ENCODE data around the gene LIPG. TPM values are rescaled to one million over a fixed set of nuclear protein-coding genes. Genes with fewer than 3 reads are reported as not detected.
"Not testable (repeated sequence)": the region's sequence is repeated elsewhere in the genome, so short reads cannot be mapped to it uniquely, and the experiment has no call there.

The LIPG gene
- total RNA-seq, 2 experiments from 2014 or later = not detected

- no peak overlapping the region for H3K27ac Mint-ChIP-seq
- CTCF ChIA-PET = interaction anchor here (0.9 to 1.4 kb wide), 3 partner anchors 11 to 292 kb away, joined by 3 to 6 read pairs (median 4); no protein-coding TSS in a partner anchor
Measured at GRCh38 chr18:49569724-49570123, 7.9 kb downstream of the LIPG start.

GRCh38 chr18:49570836-49571235 is 9.0 kb downstream of the LIPG start:
- no peak for DNase-seq
- Mint-ChIP-seq H3K4me1 (no peaks in the 10 kb centered on the region), H3K9me3 (no peaks in the 10 kb centered on the region), H3K36me3 (ENCODE audit: low read depth) (no peaks in the 10 kb centered on the region), H3K4me3 (no peak overlapping the region), H3K27ac (no peak overlapping the region), H3K27me3 (peaks cover 4% of the 10 kb centered on the region)
- ChIA-PET CTCF (interaction anchor here (0.9 to 1.4 kb wide), 2 partner anchors 12 to 13 kb away, joined by 4 to 6 read pairs; no protein-coding TSS in a partner anchor), POLR2A (no interaction called here)

More at GRCh38 chr18:49569724-49570123, 7.9 kb downstream of the LIPG start:
- no peak overlapping the region for H3K4me3 Mint-ChIP-seq
- no peaks in the 10 kb centered on the region for H3K36me3 Mint-ChIP-seq (ENCODE audit: low read depth)
- peaks cover 12% of the 10 kb centered on the region for H3K27me3 Mint-ChIP-seq
- no peaks in the 10 kb centered on the region for H3K4me1 Mint-ChIP-seq
- POLR2A ChIA-PET = no interaction called here
- no peaks in the 10 kb centered on the region for H3K9me3 Mint-ChIP-seq
- DNase-seq = no peak

GRCh38 chr18:49572611-49573345 is 10.9 kb downstream of the LIPG start:
- Mint-ChIP-seq H3K27ac (no peak overlapping the region), H3K4me3 (no peak overlapping the region), H3K27me3 (no peaks in the 10 kb centered on the region), H3K36me3 (ENCODE audit: low read depth) (no peaks in the 10 kb centered on the region), H3K9me3 (no peaks in the 10 kb centered on the region), H3K4me1 (no peaks in the 10 kb centered on the region)
- ChIA-PET CTCF (no interaction called here), POLR2A (no interaction called here)
- DNase-seq = no peak

GRCh38 chr18:49573835-49574234 is 12.0 kb downstream of the LIPG start:
- Mint-ChIP-seq H3K27ac (no peak overlapping the region), H3K9me3 (no peaks in the 10 kb centered on the region), H3K4me1 (no peaks in the 10 kb centered on the region), H3K36me3 (ENCODE audit: low read depth) (no peaks in the 10 kb centered on the region), H3K4me3 (no peak overlapping the region), H3K27me3 (no peaks in the 10 kb centered on the region)
- ChIA-PET CTCF (no interaction called here), POLR2A (no interaction called here)
- DNase-seq = no peak

GRCh38 chr18:49579041-49579440 is 17.2 kb downstream of the LIPG start:
- H3K36me3 Mint-ChIP-seq (ENCODE audit: low read depth); CTCF ChIA-PET; DNase-seq; H3K27ac Mint-ChIP-seq; H3K4me1 Mint-ChIP-seq; H3K4me3 Mint-ChIP-seq; H3K9me3 Mint-ChIP-seq; POLR2A ChIA-PET: not testable (repeated sequence)
- H3K27me3 Mint-ChIP-seq = peaks cover 10% of the 10 kb centered on the region

- CTCF ChIA-PET; H3K9me3 Mint-ChIP-seq; H3K36me3 Mint-ChIP-seq (ENCODE audit: low read depth); POLR2A ChIA-PET; DNase-seq; H3K27ac Mint-ChIP-seq; H3K4me3 Mint-ChIP-seq; H3K4me1 Mint-ChIP-seq: not testable (repeated sequence)
- peaks cover 10% of the 10 kb centered on the region for H3K27me3 Mint-ChIP-seq
Measured at GRCh38 chr18:49579583-49579982, 17.7 kb downstream of the LIPG start.

- ChIA-PET POLR2A (no interaction called here), CTCF (no interaction called here)
- H3K27me3 Mint-ChIP-seq = peaks cover 10% of the 10 kb centered on the region
- DNase-seq = no peak
- no peak overlapping the region for H3K4me3 Mint-ChIP-seq
- no peaks in the 10 kb centered on the region for H3K9me3 Mint-ChIP-seq
- H3K4me1 Mint-ChIP-seq = no peaks in the 10 kb centered on the region
- H3K27ac Mint-ChIP-seq = no peak overlapping the region
- H3K36me3 Mint-ChIP-seq (ENCODE audit: low read depth) = no peaks in the 10 kb centered on the region
Measured at GRCh38 chr18:49580279-49580678, 18.4 kb downstream of the LIPG start.

- POLR2A ChIA-PET = no interaction called here
- Mint-ChIP-seq H3K27me3 (peaks cover 10% of the 10 kb centered on the region), H3K27ac (no peak overlapping the region), H3K4me1 (no peaks in the 10 kb centered on the region), H3K36me3 (ENCODE audit: low read depth) (no peaks in the 10 kb centered on the region), H3K4me3 (no peak overlapping the region), H3K9me3 (no peaks in the 10 kb centered on the region)
- DNase-seq = no peak
- CTCF ChIA-PET = no interaction called here
Measured at GRCh38 chr18:49581371-49581770, 19.5 kb downstream of the LIPG start.

- Mint-ChIP-seq H3K27me3 (peaks cover 12% of the 10 kb centered on the region), H3K27ac (no peak overlapping the region), H3K36me3 (ENCODE audit: low read depth) (no peaks in the 10 kb centered on the region), H3K4me1 (no peaks in the 10 kb centered on the region), H3K4me3 (no peak overlapping the region), H3K9me3 (no peaks in the 10 kb centered on the region)
- CTCF ChIA-PET = no interaction called here
- DNase-seq = no peak
- POLR2A ChIA-PET = no interaction called here
Measured at GRCh38 chr18:49582579-49582978, 20.7 kb downstream of the LIPG start.

- Mint-ChIP-seq H3K27me3 (peaks cover 13% of the 10 kb centered on the region), H3K27ac (no peak overlapping the region), H3K9me3 (no peaks in the 10 kb centered on the region), H3K36me3 (ENCODE audit: low read depth) (no peaks in the 10 kb centered on the region), H3K4me1 (no peaks in the 10 kb centered on the region), H3K4me3 (no peak overlapping the region)
- ChIA-PET POLR2A (no interaction called here), CTCF (no interaction called here)
- no peak for DNase-seq
Measured at GRCh38 chr18:49584394-49584793, 22.5 kb downstream of the LIPG start.

GRCh38 chr18:49584951-49585350 is 23.1 kb downstream of the LIPG start:
- H3K36me3 Mint-ChIP-seq (ENCODE audit: low read depth); H3K4me1 Mint-ChIP-seq; CTCF ChIA-PET; H3K9me3 Mint-ChIP-seq; H3K4me3 Mint-ChIP-seq; POLR2A ChIA-PET; DNase-seq; H3K27ac Mint-ChIP-seq: not testable (repeated sequence)
- H3K27me3 Mint-ChIP-seq = peaks cover 13% of the 10 kb centered on the region

GRCh38 chr18:49585781-49586663 is 24.2 kb downstream of the LIPG start:
- ChIA-PET CTCF (no interaction called here), POLR2A (no interaction called here)
- no peak for DNase-seq
- H3K27me3 Mint-ChIP-seq = peaks cover 12% of the 10 kb centered on the region
- no peaks in the 10 kb centered on the region for H3K36me3 Mint-ChIP-seq (ENCODE audit: low read depth)
- no peak overlapping the region for H3K4me3 Mint-ChIP-seq
- H3K9me3 Mint-ChIP-seq = no peaks in the 10 kb centered on the region
- no peaks in the 10 kb centered on the region for H3K4me1 Mint-ChIP-seq
- H3K27ac Mint-ChIP-seq = no peak overlapping the region

GRCh38 chr18:49588171-49588570 is 26.3 kb downstream of the LIPG start:
- no peak overlapping the region for H3K4me3 Mint-ChIP-seq
- no peaks in the 10 kb centered on the region for H3K36me3 Mint-ChIP-seq (ENCODE audit: low read depth)
- H3K27me3 Mint-ChIP-seq = peaks cover 3% of the 10 kb centered on the region
- H3K9me3 Mint-ChIP-seq = no peaks in the 10 kb centered on the region
- DNase-seq = no peak
- H3K27ac Mint-ChIP-seq = no peak overlapping the region
- ChIA-PET CTCF (interaction anchor here (0.7 kb wide), 1 partner anchor 1308 kb away, joined by 3 read pairs; no protein-coding TSS in a partner anchor), POLR2A (no interaction called here)
- no peaks in the 10 kb centered on the region for H3K4me1 Mint-ChIP-seq

GRCh38 chr18:49588971-49589370 is 27.1 kb downstream of the LIPG start:
- DNase-seq = no peak
- no peaks in the 10 kb centered on the region for H3K9me3 Mint-ChIP-seq
- H3K36me3 Mint-ChIP-seq (ENCODE audit: low read depth) = no peaks in the 10 kb centered on the region
- CTCF ChIA-PET = no interaction called here
- H3K27ac Mint-ChIP-seq = no peak overlapping the region
- no peak overlapping the region for H3K4me3 Mint-ChIP-seq
- POLR2A ChIA-PET = no interaction called here
- H3K4me1 Mint-ChIP-seq = no peaks in the 10 kb centered on the region
- peaks cover 3% of the 10 kb centered on the region for H3K27me3 Mint-ChIP-seq
